SK-N-MC (cell line): ENCODE measurements around the gene GSE1.

Experiments
- EZH2 ChIP-seq: fragments of 200-600 bp; sonication (generic); IDR thresholded peaks from one replicate; pipeline ENCODE4 v1.6.1; 2017; ENCODE audit warnings: antibody characterized with exemption
- FOXP2 ChIP-seq: optimal IDR thresholded peaks from 2 replicates; pipeline ENCODE3; 2011; ENCODE audit warnings: mild to moderate bottlenecking, moderate library complexity; ENCODE audit not compliant: insufficient read depth; ENCODE audit errors: extremely low read length, control extremely low read depth
- POLR2AphosphoS5 ChIP-seq: IDR thresholded peaks from 2 replicates; pipeline ENCODE4 v1.6.1; 2012; ENCODE audit warnings: mild to moderate bottlenecking, low read depth, low read length, borderline replicate concordance

DNA sequence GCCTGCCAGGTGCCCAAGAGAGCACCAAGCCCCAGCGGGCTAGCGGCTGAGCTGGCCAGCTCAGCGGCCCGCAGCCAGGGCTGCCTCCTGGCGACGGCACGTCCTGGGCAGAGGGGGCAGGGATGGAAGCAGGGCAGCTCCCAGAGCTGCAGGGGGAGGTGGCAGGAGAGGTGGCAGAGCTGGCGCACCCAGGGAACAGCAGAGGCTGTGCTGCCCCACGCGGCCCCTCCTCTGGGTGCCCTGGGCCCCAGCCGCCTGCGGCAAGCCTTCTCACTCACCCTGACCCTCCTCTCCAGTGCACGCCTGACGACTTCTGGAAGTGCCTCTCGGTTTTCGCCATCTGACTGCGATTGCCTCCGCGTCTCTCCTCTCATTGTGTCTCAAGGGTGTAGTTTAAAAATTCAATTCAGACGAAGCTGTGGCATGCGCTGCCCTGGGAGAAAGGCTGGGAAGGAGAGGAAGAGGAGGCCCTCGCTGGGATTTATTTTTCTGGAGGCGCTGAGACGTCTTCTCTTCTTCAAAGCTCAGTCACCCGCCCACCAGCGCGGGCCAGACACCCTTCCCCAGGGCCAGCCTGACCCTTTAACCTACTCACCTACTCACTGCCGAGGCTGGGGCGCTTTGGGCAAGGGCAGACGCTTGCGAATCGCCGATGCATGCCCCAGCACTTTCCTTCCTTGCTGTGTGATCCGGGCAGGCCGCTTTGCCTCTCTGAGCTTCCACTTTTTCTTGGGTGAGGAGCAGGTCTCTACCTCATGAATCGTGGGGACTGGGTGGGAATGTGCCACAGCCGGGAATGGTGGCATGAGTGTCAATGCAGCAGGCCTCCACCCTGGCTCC is 24.9 kb downstream of the GSE1 start:
- TF ChIP-seq EZH2, result no peak
- TF ChIP-seq POLR2AphosphoS5, result no peak
- no peak for TF ChIP-seq FOXP2
